ENCODE measurements around the gene PPIP5K2.
A peak's percentile ranks its signal among the peaks of the same experiment; 100 is the strongest.
"Not testable (repeated sequence)": the region's sequence is repeated elsewhere in the genome, so short reads cannot be mapped to it uniquely, and the experiment has no call there.

PPIP5K2 gene

GRCh38 chr5:103126557-103126956 lies 6.5 kb downstream of the PPIP5K2 start:
- no peak for DNase-seq

GRCh38 chr5:103127292-103127817 lies 7.3 kb downstream of the PPIP5K2 start:
- DNase-seq, result no peak

GRCh38 chr5:103128202-103128601 lies 8.1 kb downstream of the PPIP5K2 start:
- no peak for DNase-seq

- DNase-seq, result no peak
These were observed 12.6 kb downstream of the PPIP5K2 start for GRCh38 chr5:103132684-103133083.

- no peak for DNase-seq
These were observed 13.1 kb downstream of the PPIP5K2 start for GRCh38 chr5:103133231-103133630.

- DNase-seq, result no peak
These were observed 15.4 kb downstream of the PPIP5K2 start for GRCh38 chr5:103135461-103135860.

GRCh38 chr5:103138202-103138690 lies 18.1 kb downstream of the PPIP5K2 start:
- no peak for DNase-seq

- peak; percentile 55 for DNase-seq
These were observed 19.3 kb downstream of the PPIP5K2 start for GRCh38 chr5:103139264-103139865.

GRCh38 chr5:103142132-103142531 lies 22.0 kb downstream of the PPIP5K2 start:
- not testable (repeated sequence) for DNase-seq

GRCh38 chr5:103145196-103145595 lies 25.1 kb downstream of the PPIP5K2 start:
- no peak for DNase-seq

- no peak for DNase-seq
These were observed 28.1 kb downstream of the PPIP5K2 start for GRCh38 chr5:103148213-103148612.

- DNase-seq, result no peak
These were observed 31.1 kb downstream of the PPIP5K2 start for GRCh38 chr5:103151156-103151555.

- no peak for DNase-seq
These were observed 46.6 kb downstream of the PPIP5K2 start for GRCh38 chr5:103166706-103167105.

GRCh38 chr5:103174147-103174546 lies 54.0 kb downstream of the PPIP5K2 start:
- no peak for DNase-seq

- DNase-seq, result no peak
These were observed 57.4 kb downstream of the PPIP5K2 start for GRCh38 chr5:103177543-103177942.

GRCh38 chr5:103178167-103178566 lies 58.1 kb downstream of the PPIP5K2 start:
- DNase-seq, result no peak

- no peak for DNase-seq
These were observed 66.1 kb downstream of the PPIP5K2 start for GRCh38 chr5:103186152-103186551.

GRCh38 chr5:103188436-103188835 lies 68.3 kb downstream of the PPIP5K2 start:
- no peak for DNase-seq

GRCh38 chr5:103203226-103203625 lies 83.1 kb downstream of the PPIP5K2 start:
- DNase-seq, result no peak

- not testable (repeated sequence) for DNase-seq
These were observed 84.9 kb downstream of the PPIP5K2 start for GRCh38 chr5:103204990-103205389.

GRCh38 chr5:103205991-103206700 lies 86.0 kb downstream of the PPIP5K2 start:
- DNase-seq, result no peak

GRCh38 chr5:103207011-103207410 lies 86.9 kb downstream of the PPIP5K2 start:
- DNase-seq, result no peak

GRCh38 chr5:103207653-103208052 lies 87.6 kb downstream of the PPIP5K2 start:
- DNase-seq, result no peak

GRCh38 chr5:103208460-103208859 lies 88.4 kb downstream of the PPIP5K2 start:
- DNase-seq, result no peak
